WTC11 (cell line): ENCODE data around the gene C16orf74. TPM values are rescaled to one million over a fixed set of nuclear protein-coding genes. Genes with fewer than 3 reads are reported as not detected.

Experiments
- ATAC-seq: fragments of 200-7000 bp; cut with Tn5 transposase; 2 replicates; pipeline ENCODE4 v1.10.0; 2021; ENCODE audit warnings: mild to moderate bottlenecking, moderate library complexity
- CTCF ChIA-PET: fragments of 300-600 bp; sonication (Branson Sonifier 250); formaldehyde crosslinking; loops from one replicate; lab custom pipeline; 2021; ENCODE audit warnings: antibody characterized with exemption; lab: Charles Lee
- POLR2A ChIA-PET: fragments of 350-600 bp; sonication (Branson Sonifier 250); formaldehyde crosslinking; loops from one replicate; lab custom pipeline; 2021; ENCODE audit warnings: antibody characterized with exemption; lab: Charles Lee
- DNase-seq: peaks from one replicate; pipeline ENCODE4 v3.0.0; 2021; ENCODE audit warnings: low spot score
- H3K27ac Mint-ChIP-seq: 2 replicates; pipeline ENCODE4 v1.8.0; 2021; ENCODE audit warnings: mixed read lengths
- H3K27me3 Mint-ChIP-seq: 2 replicates; pipeline ENCODE4 v1.8.0; 2021; ENCODE audit warnings: low read depth, mild to moderate bottlenecking, moderate library complexity, mixed read lengths
- H3K36me3 Mint-ChIP-seq: 2 replicates; pipeline ENCODE4 v1.8.0; 2021; ENCODE audit warnings: mixed read lengths
- H3K4me1 Mint-ChIP-seq: 2 replicates; pipeline ENCODE4 v1.8.0; 2022; ENCODE audit warnings: mixed read lengths
- H3K4me3 Mint-ChIP-seq: 2 replicates; pipeline ENCODE4 v1.8.0; 2021; ENCODE audit warnings: mild to moderate bottlenecking, moderate library complexity, mixed read lengths
- H3K9me3 Mint-ChIP-seq: 2 replicates; pipeline ENCODE4 v1.8.0; 2021; ENCODE audit warnings: mixed read lengths
- ESRRA ChIP-seq: sonication (generic); formaldehyde crosslinking; IDR thresholded peaks from 2 replicates; pipeline ENCODE4 v1.8.1; 2022; ENCODE audit warnings: mild to moderate bottlenecking, missing genetic modification reagents, borderline replicate concordance
- IRF2 ChIP-seq: sonication (generic); formaldehyde crosslinking; IDR thresholded peaks from 2 replicates; pipeline ENCODE4 v1.8.0; 2022; ENCODE audit warnings: low read depth, missing genetic modification reagents, borderline replicate concordance
- SP1 ChIP-seq: sonication (generic); formaldehyde crosslinking; conservative IDR thresholded peaks from 2 replicates; pipeline ENCODE4 v1.8.1; 2022; ENCODE audit warnings: missing genetic modification reagents
- ZNF138 ChIP-seq: sonication (generic); formaldehyde crosslinking; conservative IDR thresholded peaks from 2 replicates; pipeline ENCODE4 v1.8.1; 2022; ENCODE audit warnings: mild to moderate bottlenecking, moderate library complexity, missing genetic modification reagents
- ZNF423 ChIP-seq: fragments of 250-450 bp; sonication (Bioruptor Pico); IDR thresholded peaks from 2 replicates; pipeline ENCODE4 v2.1.2; 2022; ENCODE audit warnings: mild to moderate bottlenecking, moderate library complexity
- total RNA-seq: library from RNA; stranded (reverse); gene quantifications from 3 replicates; pipeline ENCODE4 v1.2.3, GENCODE V29; 2021
- TF ChIP-seq, protein P1 (sequence below): fragments of 250-450 bp; sonication (Bioruptor Pico); IDR thresholded peaks from 2 replicates; pipeline ENCODE4 v1.9.0; 2021; ENCODE audit warnings: mild to moderate bottlenecking
- TF ChIP-seq, protein P2 (sequence below): fragments of 250-450 bp; sonication (Bioruptor Pico); IDR thresholded peaks from 2 replicates; pipeline ENCODE4 v1.9.0; 2021; ENCODE audit warnings: moderate library complexity, mild to moderate bottlenecking, inconsistent platforms, borderline replicate concordance
- TF ChIP-seq, protein P3 (sequence below): sonication (generic); formaldehyde crosslinking; IDR thresholded peaks from 2 replicates; pipeline ENCODE4 v1.8.1; 2023; ENCODE audit warnings: mild to moderate bottlenecking, moderate library complexity, missing genetic modification reagents
- TF ChIP-seq, protein P4 (sequence below): fragments of 250-450 bp; sonication (Bioruptor Pico); IDR thresholded peaks from 2 replicates; pipeline ENCODE4 v1.8.0; 2021; ENCODE audit warnings: mild to moderate bottlenecking
- TF ChIP-seq, protein P5 (sequence below): sonication (generic); formaldehyde crosslinking; IDR thresholded peaks from 2 replicates; pipeline ENCODE4 v1.8.0; 2022; ENCODE audit warnings: missing genetic modification reagents
- TF ChIP-seq, protein P6 (sequence below): sonication (generic); formaldehyde crosslinking; IDR thresholded peaks from 2 replicates; pipeline ENCODE4 v1.8.1; 2022; ENCODE audit warnings: missing genetic modification reagents, borderline replicate concordance
- TF ChIP-seq, protein P7 (sequence below): sonication (generic); formaldehyde crosslinking; IDR thresholded peaks from 2 replicates; pipeline ENCODE4 v1.8.0; 2022; ENCODE audit warnings: mild to moderate bottlenecking, missing genetic modification reagents

C16orf74 gene
- total RNA-seq, 1 experiment from 2014 or later: 8.3 TPM

DNA sequence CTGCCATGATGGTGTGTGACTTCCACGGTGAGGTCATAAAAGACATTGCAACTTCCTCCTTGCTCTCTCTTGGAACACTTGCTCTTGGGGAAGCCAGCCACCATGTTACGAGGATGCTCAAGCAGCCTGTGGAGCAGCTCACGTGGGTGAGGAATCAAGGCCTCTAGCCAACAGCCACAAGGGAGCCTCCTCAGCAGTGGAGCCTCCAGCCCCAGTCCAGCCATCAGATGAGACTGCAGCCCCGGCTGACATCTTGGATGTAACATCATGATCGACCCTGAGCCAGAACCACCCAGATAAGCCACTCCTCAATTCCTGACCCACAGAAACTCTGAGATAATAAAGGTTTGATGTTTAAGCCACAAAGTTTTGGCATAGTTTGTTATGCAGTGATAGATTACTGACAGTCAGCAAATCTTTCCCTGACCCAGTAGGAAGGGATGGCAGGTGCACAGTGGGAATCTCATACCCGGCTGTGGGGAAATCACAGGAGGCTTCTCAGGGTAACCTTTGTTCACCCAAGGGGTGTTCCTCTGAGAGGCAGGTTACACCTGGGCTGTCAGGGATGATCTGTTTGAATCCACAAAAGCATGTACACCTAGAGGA is 38.8 kb downstream of the C16orf74 start:
- peaks cover 19% of the 10 kb centered on the region for H3K27me3 Mint-ChIP-seq
- H3K9me3 Mint-ChIP-seq: peaks cover 11% of the 10 kb centered on the region
- DNase-seq (no peak), ATAC-seq (no peak)
- TF ChIP-seq ZNF138 (CRISPR knock-in tag): no peak
- TF ChIP-seq, protein P1, sequence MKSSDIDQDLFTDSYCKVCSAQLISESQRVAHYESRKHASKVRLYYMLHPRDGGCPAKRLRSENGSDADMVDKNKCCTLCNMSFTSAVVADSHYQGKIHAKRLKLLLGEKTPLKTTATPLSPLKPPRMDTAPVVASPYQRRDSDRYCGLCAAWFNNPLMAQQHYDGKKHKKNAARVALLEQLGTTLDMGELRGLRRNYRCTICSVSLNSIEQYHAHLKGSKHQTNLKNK: no peak
- peaks cover 14% of the 10 kb centered on the region for H3K36me3 Mint-ChIP-seq
- POLR2A ChIA-PET: no interaction called here
- H3K4me1 Mint-ChIP-seq: peaks cover 16% of the 10 kb centered on the region
- no peak overlapping the region for H3K4me3 Mint-ChIP-seq
- CTCF ChIA-PET: interaction anchor here (0.8 to 1.0 kb wide), 2 partner anchors 37 to 96 kb away, joined by 3 to 4 read pairs; no protein-coding TSS in a partner anchor
- no peak overlapping the region for H3K27ac Mint-ChIP-seq

DNA sequence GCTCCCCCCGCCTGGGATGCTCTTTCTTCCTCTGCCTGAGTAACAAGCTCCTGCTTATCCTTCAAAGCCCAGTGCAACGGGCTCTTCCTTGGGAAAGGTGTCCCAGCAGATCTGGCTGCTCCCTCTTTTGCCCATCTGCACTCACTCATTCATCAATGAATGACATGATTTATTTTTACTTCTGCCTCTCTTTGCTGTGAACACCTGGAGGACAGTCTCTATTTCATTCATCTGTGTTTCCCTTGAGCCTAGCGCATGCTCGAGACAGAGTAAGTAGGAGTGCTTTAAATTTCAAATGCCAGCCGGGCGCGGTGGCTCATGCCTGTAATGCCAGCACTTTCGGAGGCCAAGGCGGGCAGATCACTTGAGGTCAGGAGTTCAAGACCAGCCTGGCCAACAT is 40.2 kb downstream of the C16orf74 start:
- Mint-ChIP-seq H3K9me3 (peaks cover 11% of the 10 kb centered on the region), H3K27me3 (peaks cover 15% of the 10 kb centered on the region), H3K27ac (no peak overlapping the region), H3K4me1 (peaks cover 13% of the 10 kb centered on the region), H3K4me3 (no peak overlapping the region), H3K36me3 (peaks cover 14% of the 10 kb centered on the region)
- POLR2A ChIA-PET: interaction anchor here (0.7 kb wide), 1 partner anchor 12 kb away, joined by 5 read pairs; no protein-coding TSS in a partner anchor
- CTCF ChIA-PET: interaction anchor here (0.8 to 2.9 kb wide), 4 partner anchors 7 to 291 kb away, joined by 3 to 14 read pairs (median 4); no protein-coding TSS in a partner anchor
- ATAC-seq: no peak
- TF ChIP-seq, protein P2, sequence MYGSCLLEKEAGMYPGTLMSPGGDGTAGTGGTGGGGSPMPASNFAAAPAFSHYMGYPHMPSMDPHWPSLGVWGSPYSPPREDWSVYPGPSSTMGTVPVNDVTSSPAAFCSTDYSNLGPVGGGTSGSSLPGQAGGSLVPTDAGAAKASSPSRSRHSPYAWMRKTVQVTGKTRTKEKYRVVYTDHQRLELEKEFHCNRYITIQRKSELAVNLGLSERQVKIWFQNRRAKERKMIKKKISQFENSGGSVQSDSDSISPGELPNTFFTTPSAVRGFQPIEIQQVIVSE (CRISPR knock-in tag): no peak
- TF ChIP-seq, all 79 proteins: peak for 0
- DNase-seq: no peak

DNA sequence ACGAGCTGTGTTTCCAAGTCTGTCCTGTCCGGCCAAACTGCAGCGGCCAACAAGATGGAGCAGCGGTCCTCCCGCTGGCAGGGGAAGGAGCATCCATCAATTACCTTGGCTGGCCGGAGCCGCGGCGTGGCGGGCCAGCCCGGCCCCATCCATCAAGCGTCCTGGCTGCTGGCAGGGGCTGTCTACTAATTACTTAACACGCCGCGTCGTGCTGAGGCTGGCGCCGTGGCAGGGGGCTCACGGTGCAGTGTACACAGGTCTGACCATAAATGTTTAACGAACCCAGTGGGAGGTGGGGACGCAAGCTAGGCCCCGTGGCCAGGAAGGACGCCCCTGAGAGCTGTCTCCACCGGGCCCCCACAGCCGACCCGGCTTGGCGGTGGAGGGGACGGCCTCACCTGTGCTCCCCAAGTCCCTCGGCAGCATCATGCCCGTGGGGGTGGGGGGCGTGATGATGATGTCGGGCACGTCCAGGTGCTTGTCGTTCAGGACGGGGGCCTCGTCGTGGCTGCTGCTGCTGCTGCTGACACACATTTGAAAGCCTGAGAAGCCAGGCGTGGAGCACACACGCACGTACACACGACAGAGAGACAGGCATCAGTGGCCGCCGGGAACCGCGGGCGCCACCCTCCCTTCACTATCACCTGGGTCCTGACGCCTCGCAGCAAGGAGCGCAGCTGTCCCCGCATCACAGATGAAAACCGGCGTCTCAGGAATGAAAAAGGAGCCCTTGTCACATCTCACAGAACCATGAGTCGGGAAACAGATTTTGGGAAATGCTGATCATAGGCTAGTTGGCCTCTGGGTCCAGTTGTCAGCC is 40.9 kb downstream of the C16orf74 start:
- H3K36me3 Mint-ChIP-seq: peaks cover 14% of the 10 kb centered on the region
- peaks cover 8% of the 10 kb centered on the region for H3K27me3 Mint-ChIP-seq
- H3K9me3 Mint-ChIP-seq: peaks cover 11% of the 10 kb centered on the region
- H3K4me3 Mint-ChIP-seq: no peak overlapping the region
- ChIA-PET POLR2A (no interaction called here), CTCF (interaction anchor here (1.0 to 2.9 kb wide), 5 partner anchors 8 to 290 kb away, joined by 3 to 14 read pairs (median 3); no protein-coding TSS in a partner anchor)
- ATAC-seq (no peak), DNase-seq (no peak)
- TF ChIP-seq, protein P3, sequence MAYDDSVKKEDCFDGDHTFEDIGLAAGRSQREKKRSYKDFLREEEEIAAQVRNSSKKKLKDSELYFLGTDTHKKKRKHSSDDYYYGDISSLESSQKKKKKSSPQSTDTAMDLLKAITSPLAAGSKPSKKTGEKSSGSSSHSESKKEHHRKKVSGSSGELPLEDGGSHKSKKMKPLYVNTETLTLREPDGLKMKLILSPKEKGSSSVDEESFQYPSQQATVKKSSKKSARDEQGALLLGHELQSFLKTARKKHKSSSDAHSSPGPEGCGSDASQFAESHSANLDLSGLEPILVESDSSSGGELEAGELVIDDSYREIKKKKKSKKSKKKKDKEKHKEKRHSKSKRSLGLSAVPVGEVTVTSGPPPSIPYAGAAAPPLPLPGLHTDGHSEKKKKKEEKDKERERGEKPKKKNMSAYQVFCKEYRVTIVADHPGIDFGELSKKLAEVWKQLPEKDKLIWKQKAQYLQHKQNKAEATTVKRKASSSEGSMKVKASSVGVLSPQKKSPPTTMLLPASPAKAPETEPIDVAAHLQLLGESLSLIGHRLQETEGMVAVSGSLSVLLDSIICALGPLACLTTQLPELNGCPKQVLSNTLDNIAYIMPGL: no peak
- no peak overlapping the region for H3K27ac Mint-ChIP-seq
- peaks cover 5% of the 10 kb centered on the region for H3K4me1 Mint-ChIP-seq

DNA sequence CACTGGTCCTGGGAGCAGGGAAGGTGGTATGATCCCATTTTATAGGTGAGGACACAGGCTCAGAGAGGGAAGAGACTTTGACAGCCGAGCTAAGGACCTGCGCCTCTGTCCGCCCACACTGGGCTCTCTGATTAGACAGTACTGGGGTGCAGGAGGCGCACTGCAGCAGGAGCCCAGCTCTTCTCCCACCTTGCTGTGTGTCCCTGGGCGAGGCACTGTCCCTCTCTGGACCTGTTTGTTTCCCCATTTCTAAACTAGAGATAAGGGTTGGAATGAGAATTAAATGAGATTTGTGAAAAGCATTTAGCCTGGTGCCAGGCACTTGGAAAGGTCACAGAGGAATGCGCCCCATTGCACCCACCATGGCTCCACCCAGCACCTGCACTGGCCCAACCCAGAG is 42.6 kb downstream of the C16orf74 start:
- Mint-ChIP-seq H3K27ac (no peak overlapping the region), H3K9me3 (peaks cover 11% of the 10 kb centered on the region), H3K4me1 (peaks cover 4% of the 10 kb centered on the region), H3K36me3 (peaks cover 14% of the 10 kb centered on the region), H3K4me3 (no peak overlapping the region), H3K27me3 (peaks cover 4% of the 10 kb centered on the region; the same call in 1 of the 2 replicates)
- ChIA-PET CTCF (interaction anchor here (2.9 kb wide), 1 partner anchor 10 kb away, joined by 14 read pairs; no protein-coding TSS in a partner anchor), POLR2A (no interaction called here)
- DNase-seq (no peak), ATAC-seq (no peak)
- TF ChIP-seq, protein P4, sequence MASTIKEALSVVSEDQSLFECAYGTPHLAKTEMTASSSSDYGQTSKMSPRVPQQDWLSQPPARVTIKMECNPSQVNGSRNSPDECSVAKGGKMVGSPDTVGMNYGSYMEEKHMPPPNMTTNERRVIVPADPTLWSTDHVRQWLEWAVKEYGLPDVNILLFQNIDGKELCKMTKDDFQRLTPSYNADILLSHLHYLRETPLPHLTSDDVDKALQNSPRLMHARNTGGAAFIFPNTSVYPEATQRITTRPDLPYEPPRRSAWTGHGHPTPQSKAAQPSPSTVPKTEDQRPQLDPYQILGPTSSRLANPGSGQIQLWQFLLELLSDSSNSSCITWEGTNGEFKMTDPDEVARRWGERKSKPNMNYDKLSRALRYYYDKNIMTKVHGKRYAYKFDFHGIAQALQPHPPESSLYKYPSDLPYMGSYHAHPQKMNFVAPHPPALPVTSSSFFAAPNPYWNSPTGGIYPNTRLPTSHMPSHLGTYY (CRISPR knock-in tag): no peak
- TF ChIP-seq ZNF423 (CRISPR knock-in tag) (no peak), IRF2 (CRISPR knock-in tag) (no peak), ESRRA (CRISPR knock-in tag) (no peak), SP1 (no peak), ZNF138 (CRISPR knock-in tag) (no peak)
- TF ChIP-seq, protein P5, sequence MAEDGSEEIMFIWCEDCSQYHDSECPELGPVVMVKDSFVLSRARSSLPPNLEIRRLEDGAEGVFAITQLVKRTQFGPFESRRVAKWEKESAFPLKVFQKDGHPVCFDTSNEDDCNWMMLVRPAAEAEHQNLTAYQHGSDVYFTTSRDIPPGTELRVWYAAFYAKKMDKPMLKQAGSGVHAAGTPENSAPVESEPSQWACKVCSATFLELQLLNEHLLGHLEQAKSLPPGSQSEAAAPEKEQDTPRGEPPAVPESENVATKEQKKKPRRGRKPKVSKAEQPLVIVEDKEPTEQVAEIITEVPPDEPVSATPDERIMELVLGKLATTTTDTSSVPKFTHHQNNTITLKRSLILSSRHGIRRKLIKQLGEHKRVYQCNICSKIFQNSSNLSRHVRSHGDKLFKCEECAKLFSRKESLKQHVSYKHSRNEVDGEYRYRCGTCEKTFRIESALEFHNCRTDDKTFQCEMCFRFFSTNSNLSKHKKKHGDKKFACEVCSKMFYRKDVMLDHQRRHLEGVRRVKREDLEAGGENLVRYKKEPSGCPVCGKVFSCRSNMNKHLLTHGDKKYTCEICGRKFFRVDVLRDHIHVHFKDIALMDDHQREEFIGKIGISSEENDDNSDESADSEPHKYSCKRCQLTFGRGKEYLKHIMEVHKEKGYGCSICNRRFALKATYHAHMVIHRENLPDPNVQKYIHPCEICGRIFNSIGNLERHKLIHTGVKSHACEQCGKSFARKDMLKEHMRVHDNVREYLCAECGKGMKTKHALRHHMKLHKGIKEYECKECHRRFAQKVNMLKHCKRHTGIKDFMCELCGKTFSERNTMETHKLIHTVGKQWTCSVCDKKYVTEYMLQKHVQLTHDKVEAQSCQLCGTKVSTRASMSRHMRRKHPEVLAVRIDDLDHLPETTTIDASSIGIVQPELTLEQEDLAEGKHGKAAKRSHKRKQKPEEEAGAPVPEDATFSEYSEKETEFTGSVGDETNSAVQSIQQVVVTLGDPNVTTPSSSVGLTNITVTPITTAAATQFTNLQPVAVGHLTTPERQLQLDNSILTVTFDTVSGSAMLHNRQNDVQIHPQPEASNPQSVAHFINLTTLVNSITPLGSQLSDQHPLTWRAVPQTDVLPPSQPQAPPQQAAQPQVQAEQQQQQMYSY (CRISPR knock-in tag): no peak
- TF ChIP-seq, protein P6, sequence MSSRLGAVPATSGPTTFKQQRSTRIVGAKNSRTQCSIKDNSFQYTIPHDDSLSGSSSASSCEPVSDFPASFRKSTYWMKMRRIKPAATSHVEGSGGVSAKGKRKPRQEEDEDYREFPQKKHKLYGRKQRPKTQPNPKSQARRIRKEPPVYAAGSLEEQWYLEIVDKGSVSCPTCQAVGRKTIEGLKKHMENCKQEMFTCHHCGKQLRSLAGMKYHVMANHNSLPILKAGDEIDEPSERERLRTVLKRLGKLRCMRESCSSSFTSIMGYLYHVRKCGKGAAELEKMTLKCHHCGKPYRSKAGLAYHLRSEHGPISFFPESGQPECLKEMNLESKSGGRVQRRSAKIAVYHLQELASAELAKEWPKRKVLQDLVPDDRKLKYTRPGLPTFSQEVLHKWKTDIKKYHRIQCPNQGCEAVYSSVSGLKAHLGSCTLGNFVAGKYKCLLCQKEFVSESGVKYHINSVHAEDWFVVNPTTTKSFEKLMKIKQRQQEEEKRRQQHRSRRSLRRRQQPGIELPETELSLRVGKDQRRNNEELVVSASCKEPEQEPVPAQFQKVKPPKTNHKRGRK (CRISPR knock-in tag): no peak
- TF ChIP-seq, protein P7, sequence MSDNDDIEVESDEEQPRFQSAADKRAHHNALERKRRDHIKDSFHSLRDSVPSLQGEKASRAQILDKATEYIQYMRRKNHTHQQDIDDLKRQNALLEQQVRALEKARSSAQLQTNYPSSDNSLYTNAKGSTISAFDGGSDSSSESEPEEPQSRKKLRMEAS (CRISPR knock-in tag): no peak
- TF ChIP-seq, all 79 proteins: peak for 0
